Thymus (tissue), 11 donors: ENCODE data around the gene CRLF2. TPM values are rescaled to one million over a fixed set of nuclear protein-coding genes. Genes with fewer than 3 reads are reported as not detected.
"Not testable (repeated sequence)": the region's sequence is repeated elsewhere in the genome, so short reads cannot be mapped to it uniquely, and the experiment has no call there.

Source experiments
- DNase-seq, 9 donors: peaks; one replicate each; pipeline ENCODE4 v3.0.0-alpha.2; 2013; ENCODE audit warnings: low spot score in 9 of 9, low read depth in 6 of 9, missing footprints in 1 of 9
- H3K27ac ChIP-seq, 2 donors: one replicate each; pipeline ENCODE4 v1.5.1; 2013; ENCODE audit warnings: control low read depth in 1 of 2, low read depth in 1 of 2, low read length in 1 of 2, mild to moderate bottlenecking in 1 of 2, moderate library complexity in 1 of 2
- H3K27me3 ChIP-seq, 2 donors: one replicate each; pipeline ENCODE4 v1.5.1; 2013; ENCODE audit warnings: low read length in 1 of 2; ENCODE audit not compliant: control insufficient read depth in 2 of 2, insufficient read depth in 1 of 2
- H3K36me3 ChIP-seq, 2 donors: one replicate each; pipeline ENCODE4 v1.5.1; 2013; ENCODE audit warnings: low read length in 1 of 2, mild to moderate bottlenecking in 1 of 2, moderate library complexity in 1 of 2; ENCODE audit not compliant: control insufficient read depth in 2 of 2, insufficient read depth in 2 of 2
- H3K4me1 ChIP-seq, 2 donors: one replicate each; pipeline ENCODE4 v1.5.1; 2013; ENCODE audit warnings: low read length in 2 of 2; ENCODE audit not compliant: control insufficient read depth in 2 of 2, insufficient read depth in 2 of 2
- H3K4me3 ChIP-seq, 2 donors: one replicate each; pipeline ENCODE4 v1.5.1; 2013; ENCODE audit warnings: low read length in 2 of 2, control low read depth in 1 of 2, mild to moderate bottlenecking in 1 of 2
- H3K9me3 ChIP-seq, 2 donors: one replicate each; pipeline ENCODE4 v1.5.1; 2013; ENCODE audit warnings: low read length in 1 of 2, mild to moderate bottlenecking in 1 of 2; ENCODE audit not compliant: control insufficient read depth in 2 of 2, insufficient read depth in 1 of 2
- WGBS: extraction: QIAGEN DNeasy Blood & Tissue Kit; methylation state at CpG from one replicate; pipeline ENCODE4 v1.1.7; 2013; 5-methylcytosine and 5-hydroxymethylcytosine counted together
- polyA plus RNA-seq: library from polyadenylated mRNA; stranded (reverse); fragments of 200-250 nt; gene quantifications from one replicate; pipeline ENCODE4 v1.2.3, GENCODE V29; 2013
- total RNA-seq: library from RNA; stranded (reverse); fragments of 120-200 nt; gene quantifications from one replicate; pipeline ENCODE4 v1.2.4, GENCODE V29; 2013
- donor health status: healthy.

CRLF2 gene
- total and polyA plus RNA-seq, 2 donors = 0.28 to 2.0 TPM

- not testable (repeated sequence) for H3K9me3 ChIP-seq, H3K36me3 ChIP-seq, H3K4me1 ChIP-seq, H3K4me3 ChIP-seq, H3K27me3 ChIP-seq, H3K27ac ChIP-seq
- peak in 2 of 9 donors; percentile 21 to 52 for DNase-seq
- WGBS = 96% methylated on average over 33 of the region's 33 CpGs
Measured at GRCh38 chrX:1176531-1177320, 35.7 kb downstream of the CRLF2 start.

GRCh38 chrX:1174609-1175545 is 37.6 kb downstream of the CRLF2 start:
- peak in 2 of 9 donors; percentile 33 to 63 for DNase-seq

GRCh38 chrX:1173435-1173834 is 39.0 kb downstream of the CRLF2 start:
- not testable (repeated sequence) for H3K36me3 ChIP-seq, H3K27me3 ChIP-seq, DNase-seq, H3K27ac ChIP-seq, H3K9me3 ChIP-seq, H3K4me1 ChIP-seq, H3K4me3 ChIP-seq
- WGBS = 77% methylated on average over 22 of the region's 22 CpGs

More at GRCh38 chrX:1174609-1175545, 37.6 kb downstream of the CRLF2 start:
- H3K27ac ChIP-seq, H3K4me3 ChIP-seq, H3K36me3 ChIP-seq, H3K27me3 ChIP-seq, H3K4me1 ChIP-seq, H3K9me3 ChIP-seq: not testable (repeated sequence)
- WGBS = 92% methylated on average over 12 of the region's 17 CpGs

DNA sequence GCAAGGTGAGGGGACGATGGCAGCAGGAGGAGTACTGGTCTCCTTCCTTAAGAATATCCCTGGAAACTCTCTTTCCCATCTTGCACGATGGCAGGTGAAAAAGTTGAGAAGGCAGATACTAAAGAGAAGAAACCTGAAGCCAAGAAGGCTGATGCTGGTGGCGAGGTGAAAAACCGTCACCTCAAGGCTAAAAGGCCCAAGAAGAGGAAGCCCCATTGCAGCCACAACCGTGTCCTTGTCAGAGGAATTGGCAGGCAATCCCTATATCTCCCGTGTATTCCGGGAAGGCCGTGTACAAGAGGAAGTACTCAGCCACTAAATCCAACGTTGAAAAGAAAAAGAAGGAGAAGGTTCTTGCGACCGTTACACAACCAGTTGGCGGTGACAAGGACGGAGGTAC is 40.0 kb downstream of the CRLF2 start:
- Histone ChIP-seq H3K36me3 (no peaks in the 10 kb centered on the region), H3K4me3 (no peak overlapping the region), H3K4me1 (no peaks in the 10 kb centered on the region), H3K27me3 (no peaks in the 10 kb centered on the region), H3K27ac (no peak overlapping the region), H3K9me3 (peaks cover 0 to 5% of the 10 kb centered on the region in 2 donors)
- WGBS = 70% methylated on average over 13 of the region's 13 CpGs
- no peak for DNase-seq

- H3K4me3 ChIP-seq, H3K9me3 ChIP-seq, H3K27me3 ChIP-seq, H3K27ac ChIP-seq, H3K36me3 ChIP-seq, H3K4me1 ChIP-seq, DNase-seq: not testable (repeated sequence)
- 96% methylated on average over 13 of the region's 13 CpGs for WGBS
Measured at GRCh38 chrX:1171915-1172314, 40.5 kb downstream of the CRLF2 start.

- peaks cover 0 to 5% of the 10 kb centered on the region in 2 donors for H3K4me1 ChIP-seq
- no peak for DNase-seq
- no peaks in the 10 kb centered on the region for H3K36me3 ChIP-seq
- WGBS = 87% methylated on average over 11 of the region's 11 CpGs
- H3K4me3 ChIP-seq = no peak overlapping the region
- no peak overlapping the region for H3K27ac ChIP-seq
- no peaks in the 10 kb centered on the region for H3K9me3 ChIP-seq
- no peaks in the 10 kb centered on the region for H3K27me3 ChIP-seq
Measured at GRCh38 chrX:1170243-1170642, 42.2 kb downstream of the CRLF2 start.

- WGBS = 88% methylated on average over 6 of the region's 7 CpGs
Measured at GRCh38 chrX:1169189-1169588, 43.3 kb downstream of the CRLF2 start.

DNA sequence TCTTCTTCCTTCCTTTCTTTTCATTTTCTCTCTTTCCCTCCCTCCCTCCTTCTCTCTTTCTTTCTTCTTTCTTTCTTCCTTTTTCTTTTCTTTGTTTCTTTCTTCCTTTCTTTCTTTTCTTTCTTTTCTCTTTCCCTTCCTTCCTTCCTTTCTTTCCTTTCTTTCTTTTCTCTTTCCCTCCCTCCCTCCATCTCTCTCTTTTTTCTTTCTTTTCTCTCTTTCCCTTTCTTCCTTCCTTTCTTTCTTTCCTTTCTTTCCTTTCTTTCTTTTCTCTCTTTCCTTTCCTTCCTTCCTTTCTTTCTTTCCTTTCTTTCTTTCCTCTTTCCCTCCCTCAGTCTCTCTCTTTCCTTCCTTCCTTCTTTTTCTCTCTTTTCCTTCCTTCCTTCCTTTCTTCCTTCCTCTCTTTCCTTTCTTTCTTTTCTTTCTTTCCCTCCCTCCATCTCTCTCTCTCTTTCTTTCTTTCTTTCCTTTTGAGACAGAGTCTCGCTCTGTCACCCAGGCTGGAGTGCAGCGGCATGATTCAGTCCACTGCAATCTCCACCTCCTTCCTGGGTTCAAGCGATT is 44.4 kb downstream of the CRLF2 start:
- 98% methylated on average over 3 of the region's 3 CpGs for WGBS
- H3K27ac ChIP-seq = no peak overlapping the region
- no peak overlapping the region for H3K4me3 ChIP-seq
- peaks cover 3 to 9% of the 10 kb centered on the region in 2 donors for H3K4me1 ChIP-seq
- H3K27me3 ChIP-seq = no peaks in the 10 kb centered on the region
- no peak for DNase-seq
- no peaks in the 10 kb centered on the region for H3K36me3 ChIP-seq
- peaks cover 0 to 3% of the 10 kb centered on the region in 2 donors for H3K9me3 ChIP-seq

More at GRCh38 chrX:1169189-1169588, 43.3 kb downstream of the CRLF2 start:
- Histone ChIP-seq H3K4me1 (peaks cover 3 to 9% of the 10 kb centered on the region in 2 donors), H3K4me3 (no peak overlapping the region), H3K9me3 (no peaks in the 10 kb centered on the region), H3K27me3 (no peaks in the 10 kb centered on the region), H3K27ac (no peak overlapping the region), H3K36me3 (no peaks in the 10 kb centered on the region)
- DNase-seq = no peak

DNA sequence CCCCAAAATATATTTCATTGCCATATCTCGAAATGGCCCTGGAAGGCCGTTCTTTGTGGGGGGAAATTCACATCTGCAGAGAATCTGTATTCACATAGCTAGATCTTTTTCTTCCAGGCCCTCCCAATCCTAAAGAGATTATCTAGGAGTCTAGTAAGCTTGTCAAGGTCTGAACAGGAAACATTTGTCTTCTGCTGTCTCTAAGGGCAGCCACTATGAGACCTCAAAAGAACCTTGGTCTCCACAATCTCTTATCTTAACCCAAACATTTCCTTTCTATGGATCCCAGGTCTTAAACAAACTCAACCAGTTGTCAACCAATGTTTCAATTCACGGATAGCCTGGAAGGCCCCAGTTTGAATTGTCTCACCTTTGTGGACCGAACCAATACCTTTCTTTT is 45.0 kb downstream of the CRLF2 start:
- no peaks in the 10 kb centered on the region for H3K27me3 ChIP-seq
- no peaks in the 10 kb centered on the region for H3K36me3 ChIP-seq
- WGBS = 6% methylated on average over 4 of the region's 4 CpGs
- H3K27ac ChIP-seq = no peak overlapping the region
- H3K9me3 ChIP-seq = peaks cover 0 to 3% of the 10 kb centered on the region in 2 donors
- peaks cover 3 to 9% of the 10 kb centered on the region in 2 donors for H3K4me1 ChIP-seq
- DNase-seq = peak in 3 of 9 donors; percentile 13 to 57 (median 28)
- no peak overlapping the region for H3K4me3 ChIP-seq
